ENCODE measurements around the gene CYS1.

The CYS1 gene

DNA sequence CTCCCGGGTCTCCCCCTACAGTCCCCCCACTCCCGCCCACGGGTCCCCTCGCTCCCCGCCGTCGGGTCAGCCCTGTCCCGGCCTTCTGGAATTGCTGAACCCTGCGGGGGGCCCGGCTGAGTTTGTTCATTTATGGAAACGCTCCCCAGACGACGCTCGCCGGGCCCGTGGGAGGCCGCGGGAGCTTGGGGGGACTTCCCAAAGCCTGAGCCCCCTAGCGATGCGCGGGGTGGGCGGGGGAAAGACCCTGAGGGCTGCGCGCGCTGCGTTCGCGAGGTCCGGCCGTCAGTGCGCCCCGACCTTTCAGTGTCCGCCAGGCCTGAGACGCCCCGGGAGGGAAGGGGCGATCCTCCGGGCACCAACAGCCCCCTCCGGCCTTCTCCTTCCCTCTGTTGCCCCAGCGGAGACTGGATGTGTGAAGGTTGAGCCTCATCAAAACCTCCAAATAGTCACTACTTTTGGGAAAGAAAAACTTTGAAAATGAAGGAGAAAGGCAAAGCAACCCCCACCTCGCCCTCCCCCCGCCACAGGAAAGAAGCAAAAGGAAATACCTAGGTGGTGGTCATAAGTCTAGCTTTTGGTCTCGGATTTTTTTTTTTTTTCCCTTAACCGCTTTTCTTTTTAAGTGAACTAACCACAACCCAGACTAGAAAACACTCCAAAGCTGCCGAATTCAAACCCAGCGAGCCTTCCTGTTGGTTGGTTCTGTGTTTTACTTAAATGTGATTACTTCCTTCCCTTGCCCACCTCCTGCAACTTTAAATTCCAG is 509 bp upstream of the CYS1 start:
- H3K9me3 ChIP-seq (ENCODE audit: control insufficient read depth, insufficient read depth, low read length) = no peaks in the 10 kb centered on the region
- H3K4me1 ChIP-seq (ENCODE audit: control insufficient read depth, insufficient read depth, low read length) = peaks cover 7% of the 10 kb centered on the region; the same call in 1 of the 2 replicates
- no peak overlapping the region for H3K27ac ChIP-seq (ENCODE audit: low read depth, low read length)
- H3K27me3 ChIP-seq (ENCODE audit: control insufficient read depth, insufficient read depth, low read length) = peaks cover 49% of the 10 kb centered on the region
- peak overlapping the region; percentile 49 for H3K4me3 ChIP-seq (ENCODE audit: low read depth, low read length)
- H3K36me3 ChIP-seq (ENCODE audit: control insufficient read depth, insufficient read depth, low read length) = no peaks in the 10 kb centered on the region
- H3K9ac ChIP-seq (ENCODE audit: low read depth, low read length) = no peak overlapping the region

DNA sequence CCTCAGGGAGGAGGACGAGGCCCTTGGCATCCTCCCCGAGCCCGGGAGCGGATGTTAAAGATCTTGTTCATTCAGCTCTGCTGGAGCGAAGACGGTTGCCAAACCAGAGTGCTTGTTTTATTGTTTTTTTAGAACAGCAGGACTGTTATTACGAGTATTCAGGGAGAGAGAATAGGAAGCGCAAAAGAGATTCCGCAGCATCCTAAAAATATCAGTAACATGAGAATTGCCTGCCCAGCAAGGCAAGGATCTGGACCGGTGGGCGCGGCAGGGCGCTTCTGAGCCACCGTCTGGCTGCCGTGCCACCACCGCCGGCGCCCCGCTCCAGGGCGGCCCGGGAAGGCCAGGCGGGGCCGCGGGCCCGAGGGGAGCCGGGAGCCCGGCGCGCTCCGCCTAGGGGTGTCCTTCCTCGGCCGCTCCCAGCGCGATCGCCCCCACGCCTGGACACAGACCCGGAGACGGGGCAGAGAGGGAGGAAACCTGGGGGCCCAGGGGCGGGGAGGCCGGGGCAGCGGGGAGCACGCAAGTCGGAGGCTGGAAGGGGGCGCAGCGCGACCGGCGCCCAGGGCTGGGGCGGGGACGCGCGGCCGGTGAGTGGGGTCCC is 843 bp downstream of the CYS1 start:
- Histone ChIP-seq H3K9me3 (ENCODE audit: control insufficient read depth, insufficient read depth, low read length) (no peaks in the 10 kb centered on the region), H3K27me3 (ENCODE audit: control insufficient read depth, insufficient read depth, low read length) (peaks cover 54% of the 10 kb centered on the region), H3K36me3 (ENCODE audit: control insufficient read depth, insufficient read depth, low read length) (no peaks in the 10 kb centered on the region), H3K4me1 (ENCODE audit: control insufficient read depth, insufficient read depth, low read length) (peaks cover 7% of the 10 kb centered on the region; the same call in 1 of the 2 replicates), H3K9ac (ENCODE audit: low read depth, low read length) (no peak overlapping the region), H3K27ac (ENCODE audit: low read depth, low read length) (no peak overlapping the region), H3K4me3 (ENCODE audit: low read depth, low read length) (peak overlapping the region; percentile 62)

DNA sequence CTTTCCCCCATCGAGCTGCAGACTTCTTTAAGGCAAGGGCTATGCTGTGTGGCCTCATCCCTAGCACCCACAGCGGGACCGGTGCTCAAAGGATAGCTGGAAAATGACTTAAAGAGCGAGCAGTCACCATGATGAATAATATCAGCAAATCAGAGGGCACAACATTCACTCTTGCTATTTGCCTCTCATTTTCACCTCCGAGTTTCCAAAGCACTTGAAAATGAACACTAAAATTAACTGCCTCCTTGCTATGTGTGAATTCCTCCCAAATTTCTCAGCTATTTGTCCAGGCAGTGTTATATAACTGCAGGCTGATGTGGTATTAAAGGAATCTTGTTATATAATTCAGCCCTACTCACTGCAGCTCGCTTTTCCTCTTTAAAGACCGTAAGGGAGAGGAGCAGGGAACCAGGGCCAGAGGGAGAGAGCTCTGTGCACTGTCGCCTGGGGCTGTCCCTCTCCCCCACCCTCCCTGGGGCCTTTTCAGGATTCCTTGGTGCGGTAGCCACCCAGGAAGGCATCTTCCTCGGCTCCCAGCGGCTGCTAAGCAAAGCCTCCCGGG is 1.4 kb downstream of the CYS1 start:
- peaks cover 7% of the 10 kb centered on the region for H3K4me1 ChIP-seq (ENCODE audit: control insufficient read depth, insufficient read depth, low read length)
- H3K36me3 ChIP-seq (ENCODE audit: control insufficient read depth, insufficient read depth, low read length) = no peaks in the 10 kb centered on the region
- H3K4me3 ChIP-seq (ENCODE audit: low read depth, low read length) = peak overlapping the region; percentile 62
- no peak overlapping the region for H3K9ac ChIP-seq (ENCODE audit: low read depth, low read length)
- H3K9me3 ChIP-seq (ENCODE audit: control insufficient read depth, insufficient read depth, low read length) = no peaks in the 10 kb centered on the region
- H3K27ac ChIP-seq (ENCODE audit: low read depth, low read length) = no peak overlapping the region
- H3K27me3 ChIP-seq (ENCODE audit: control insufficient read depth, insufficient read depth, low read length) = peaks cover 54% of the 10 kb centered on the region

DNA sequence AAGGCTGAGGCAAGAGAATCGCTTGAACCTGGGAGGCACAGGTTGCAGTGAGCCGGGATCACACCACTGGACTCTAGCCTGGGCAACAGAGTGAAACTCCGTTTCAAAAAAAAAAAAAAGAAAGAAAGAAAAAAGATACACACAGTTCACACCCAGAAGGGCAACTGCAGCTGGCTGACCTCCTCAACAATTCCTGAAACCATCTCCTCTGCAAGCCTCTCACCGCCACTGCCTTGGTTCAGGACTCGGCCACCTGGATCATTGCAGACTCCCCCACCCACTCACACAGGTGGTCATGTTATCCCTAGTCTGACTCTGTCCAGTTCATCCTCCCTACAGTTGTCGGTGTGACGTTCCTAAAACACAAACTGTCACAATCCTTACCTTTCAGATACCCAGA is 2.2 kb downstream of the CYS1 start:
- Histone ChIP-seq H3K36me3 (ENCODE audit: control insufficient read depth, insufficient read depth, low read length) (no peaks in the 10 kb centered on the region), H3K27ac (ENCODE audit: low read depth, low read length) (no peak overlapping the region), H3K27me3 (ENCODE audit: control insufficient read depth, insufficient read depth, low read length) (peaks cover 52% of the 10 kb centered on the region), H3K9ac (ENCODE audit: low read depth, low read length) (no peak overlapping the region), H3K4me3 (ENCODE audit: low read depth, low read length) (no peak overlapping the region), H3K4me1 (ENCODE audit: control insufficient read depth, insufficient read depth, low read length) (peaks cover 15% of the 10 kb centered on the region), H3K9me3 (ENCODE audit: control insufficient read depth, insufficient read depth, low read length) (no peaks in the 10 kb centered on the region)

DNA sequence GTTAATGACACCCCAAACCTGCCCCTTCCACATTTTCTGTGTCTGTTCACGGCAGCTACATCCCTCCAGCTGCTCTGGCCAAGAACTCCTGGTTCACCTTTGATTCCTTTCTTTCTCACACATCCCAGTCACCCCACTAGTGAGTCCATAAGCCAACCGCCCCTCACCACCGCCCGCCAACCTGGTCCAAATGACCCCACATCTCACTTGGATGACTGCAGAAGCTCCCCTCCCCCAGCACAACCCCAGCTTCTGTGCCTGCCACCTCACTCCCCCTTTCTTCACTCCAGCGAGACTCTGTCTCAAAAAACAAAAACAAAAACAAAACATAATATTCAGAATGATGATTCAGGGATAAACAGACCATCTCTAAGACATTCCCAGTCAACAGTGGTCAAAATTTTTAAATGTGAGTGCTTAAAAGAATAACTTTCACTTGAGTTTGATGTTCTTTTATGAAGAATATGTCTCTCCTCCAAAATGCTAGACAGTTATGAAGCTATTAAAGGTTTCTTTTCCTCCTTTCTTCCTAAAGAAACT is 3.2 kb downstream of the CYS1 start:
- Histone ChIP-seq H3K9me3 (ENCODE audit: control insufficient read depth, insufficient read depth, low read length) (no peaks in the 10 kb centered on the region), H3K36me3 (ENCODE audit: control insufficient read depth, insufficient read depth, low read length) (no peaks in the 10 kb centered on the region), H3K4me3 (ENCODE audit: low read depth, low read length) (no peak overlapping the region), H3K4me1 (ENCODE audit: control insufficient read depth, insufficient read depth, low read length) (peaks cover 16% of the 10 kb centered on the region), H3K9ac (ENCODE audit: low read depth, low read length) (no peak overlapping the region), H3K27ac (ENCODE audit: low read depth, low read length) (no peak overlapping the region), H3K27me3 (ENCODE audit: control insufficient read depth, insufficient read depth, low read length) (peaks cover 49% of the 10 kb centered on the region)

DNA sequence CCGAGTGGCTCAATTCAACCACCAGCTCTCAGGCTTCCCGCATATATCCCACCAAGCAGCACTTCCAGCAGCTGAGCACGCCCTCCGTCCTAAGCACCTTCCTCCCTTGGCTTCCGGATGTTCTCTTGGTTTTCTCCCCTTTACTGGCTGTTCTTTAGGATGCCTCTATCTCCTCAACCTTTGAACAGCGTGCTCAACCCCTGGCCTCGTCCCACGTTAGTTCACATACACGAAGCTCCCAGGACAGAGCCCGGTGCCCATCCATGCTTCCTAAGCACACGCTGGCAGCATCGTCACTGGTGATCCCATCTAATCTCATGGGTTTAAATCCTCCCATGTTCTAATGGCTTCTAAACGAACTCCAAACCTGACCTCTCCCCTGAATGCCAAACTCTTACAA is 3.7 kb downstream of the CYS1 start:
- Histone ChIP-seq H3K27me3 (ENCODE audit: control insufficient read depth, insufficient read depth, low read length) (peaks cover 49% of the 10 kb centered on the region), H3K9me3 (ENCODE audit: control insufficient read depth, insufficient read depth, low read length) (no peaks in the 10 kb centered on the region), H3K9ac (ENCODE audit: low read depth, low read length) (no peak overlapping the region), H3K27ac (ENCODE audit: low read depth, low read length) (no peak overlapping the region), H3K4me3 (ENCODE audit: low read depth, low read length) (no peak overlapping the region), H3K4me1 (ENCODE audit: control insufficient read depth, insufficient read depth, low read length) (peaks cover 16% of the 10 kb centered on the region), H3K36me3 (ENCODE audit: control insufficient read depth, insufficient read depth, low read length) (no peaks in the 10 kb centered on the region)

DNA sequence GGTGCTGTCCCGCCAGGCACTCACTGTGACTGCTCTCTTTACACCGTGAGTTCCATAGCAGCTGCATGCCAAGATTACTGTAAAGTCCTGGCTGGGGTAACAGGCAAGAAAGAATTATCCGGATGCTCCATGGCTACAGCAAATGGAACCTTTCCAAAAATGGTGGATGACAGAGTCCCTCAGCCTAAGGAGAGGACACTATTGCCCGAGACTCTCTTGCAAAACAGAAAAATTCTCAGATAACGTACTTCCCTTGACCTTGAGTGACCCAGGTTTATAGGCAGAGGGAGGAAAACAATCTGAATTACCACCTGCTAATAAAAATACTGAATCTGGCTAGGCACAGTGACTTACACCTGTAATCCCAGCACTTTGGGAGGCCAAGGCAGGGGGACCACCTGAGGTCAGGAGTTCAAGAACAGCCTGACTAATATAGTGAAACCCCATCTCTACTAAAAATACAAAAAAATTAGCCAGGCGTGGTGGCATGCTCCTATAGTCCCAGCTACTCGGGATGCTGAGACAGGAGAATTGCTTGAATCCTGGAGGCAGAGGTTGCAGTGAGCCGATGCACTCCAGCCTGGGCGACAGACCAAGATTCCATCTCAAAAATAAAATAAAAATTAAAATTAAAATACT is 4.5 kb downstream of the CYS1 start:
- H3K27me3 ChIP-seq (ENCODE audit: control insufficient read depth, insufficient read depth, low read length) = peaks cover 42% of the 10 kb centered on the region
- H3K9me3 ChIP-seq (ENCODE audit: control insufficient read depth, insufficient read depth, low read length) = no peaks in the 10 kb centered on the region
- H3K27ac ChIP-seq (ENCODE audit: low read depth, low read length) = no peak overlapping the region
- peaks cover 16% of the 10 kb centered on the region for H3K4me1 ChIP-seq (ENCODE audit: control insufficient read depth, insufficient read depth, low read length)
- H3K36me3 ChIP-seq (ENCODE audit: control insufficient read depth, insufficient read depth, low read length) = no peaks in the 10 kb centered on the region
- no peak overlapping the region for H3K4me3 ChIP-seq (ENCODE audit: low read depth, low read length)
- no peak overlapping the region for H3K9ac ChIP-seq (ENCODE audit: low read depth, low read length)

DNA sequence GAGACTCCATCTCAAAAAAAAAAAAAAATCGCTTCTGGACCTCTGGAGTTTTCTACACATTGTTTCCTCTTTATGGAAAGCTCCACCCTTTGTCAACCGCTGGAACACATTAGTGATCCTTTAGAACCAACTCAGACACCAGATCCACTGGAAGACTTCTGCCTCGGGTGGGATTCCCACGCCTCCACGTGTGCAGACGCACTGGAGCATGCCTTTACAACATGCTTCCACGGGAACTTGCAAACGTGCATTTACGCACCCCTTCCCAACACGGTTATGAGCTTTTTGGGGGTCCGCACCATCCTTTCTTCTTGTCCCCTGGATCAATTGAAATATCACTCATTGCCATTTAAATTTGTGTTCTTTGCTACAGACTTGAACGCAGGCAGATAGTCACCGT is 5.1 kb downstream of the CYS1 start:
- Histone ChIP-seq H3K9me3 (ENCODE audit: control insufficient read depth, insufficient read depth, low read length) (no peaks in the 10 kb centered on the region), H3K27me3 (ENCODE audit: control insufficient read depth, insufficient read depth, low read length) (peaks cover 38% of the 10 kb centered on the region), H3K27ac (ENCODE audit: low read depth, low read length) (no peak overlapping the region), H3K4me1 (ENCODE audit: control insufficient read depth, insufficient read depth, low read length) (peaks cover 16% of the 10 kb centered on the region), H3K9ac (ENCODE audit: low read depth, low read length) (no peak overlapping the region), H3K4me3 (ENCODE audit: low read depth, low read length) (no peak overlapping the region), H3K36me3 (ENCODE audit: control insufficient read depth, insufficient read depth, low read length) (no peaks in the 10 kb centered on the region)

DNA sequence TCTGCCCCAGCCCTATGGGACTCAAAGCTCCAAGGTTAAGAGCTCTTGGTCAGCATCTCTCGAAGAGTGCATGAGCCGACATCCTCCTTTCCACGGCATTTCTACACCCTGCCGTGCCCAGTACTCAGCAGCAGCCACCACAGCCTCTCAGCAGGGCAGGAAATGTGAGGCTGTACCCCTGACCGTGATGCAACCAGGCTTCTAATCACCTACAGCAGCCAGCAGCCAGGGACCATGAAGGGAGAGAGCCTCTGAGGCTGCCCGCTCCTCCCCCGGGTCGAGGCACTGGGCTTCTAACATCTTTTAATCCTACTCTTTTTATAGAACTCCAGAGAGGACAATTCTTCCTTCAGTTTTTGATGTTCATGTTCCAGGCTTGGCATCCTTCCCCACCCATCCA is 6.5 kb downstream of the CYS1 start:
- Histone ChIP-seq H3K36me3 (ENCODE audit: control insufficient read depth, insufficient read depth, low read length) (no peaks in the 10 kb centered on the region), H3K4me1 (ENCODE audit: control insufficient read depth, insufficient read depth, low read length) (peaks cover 11% of the 10 kb centered on the region), H3K27me3 (ENCODE audit: control insufficient read depth, insufficient read depth, low read length) (peaks cover 30% of the 10 kb centered on the region), H3K9ac (ENCODE audit: low read depth, low read length) (no peak overlapping the region), H3K27ac (ENCODE audit: low read depth, low read length) (no peak overlapping the region), H3K9me3 (ENCODE audit: control insufficient read depth, insufficient read depth, low read length) (no peaks in the 10 kb centered on the region), H3K4me3 (ENCODE audit: low read depth, low read length) (no peak overlapping the region)

DNA sequence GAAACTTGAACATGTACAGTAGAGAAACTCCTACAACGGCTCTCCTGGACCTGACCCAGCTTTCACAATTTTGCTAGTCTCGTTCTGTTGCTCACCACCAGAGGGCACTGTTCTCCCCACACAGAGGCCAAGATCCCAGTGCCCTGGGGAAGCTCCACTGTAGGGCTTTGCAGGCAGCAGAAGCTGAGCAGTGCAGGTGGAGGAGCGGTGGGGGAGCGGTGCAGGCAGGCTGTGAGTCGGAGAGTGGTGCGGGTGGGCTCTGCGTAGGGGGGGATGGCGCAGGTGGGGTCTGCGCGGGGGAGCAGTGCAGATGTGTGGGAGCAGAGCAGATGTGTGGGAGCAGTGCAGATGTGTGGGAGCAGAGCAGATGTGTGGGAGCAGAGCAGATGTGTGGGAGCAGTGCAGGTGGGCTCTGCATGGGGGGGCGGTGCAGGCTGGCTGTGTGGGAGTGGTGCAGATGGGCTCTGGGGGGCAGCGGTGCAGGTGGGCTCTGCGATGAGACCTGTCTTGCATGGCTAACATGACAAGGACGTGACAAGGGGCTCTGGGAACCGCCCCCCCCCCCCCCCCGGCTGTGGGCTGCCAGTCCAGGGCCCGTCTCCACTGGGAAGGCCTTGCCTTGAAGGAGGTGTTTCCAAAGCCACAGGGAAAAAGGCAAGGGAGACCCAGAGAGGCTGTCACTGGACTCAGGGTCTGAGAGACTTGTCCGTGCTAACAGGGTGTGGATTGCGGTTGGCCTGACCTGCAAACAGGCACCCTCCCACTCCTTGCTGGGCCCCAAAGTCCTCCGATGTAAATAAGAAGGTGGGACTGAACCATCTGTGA is 7.3 kb downstream of the CYS1 start:
- H3K27ac ChIP-seq (ENCODE audit: low read depth, low read length) = no peak overlapping the region
- no peaks in the 10 kb centered on the region for H3K36me3 ChIP-seq (ENCODE audit: control insufficient read depth, insufficient read depth, low read length)
- peaks cover 9% of the 10 kb centered on the region for H3K4me1 ChIP-seq (ENCODE audit: control insufficient read depth, insufficient read depth, low read length)
- no peak overlapping the region for H3K9ac ChIP-seq (ENCODE audit: low read depth, low read length)
- peaks cover 22% of the 10 kb centered on the region for H3K27me3 ChIP-seq (ENCODE audit: control insufficient read depth, insufficient read depth, low read length)
- no peaks in the 10 kb centered on the region for H3K9me3 ChIP-seq (ENCODE audit: control insufficient read depth, insufficient read depth, low read length)
- no peak overlapping the region for H3K4me3 ChIP-seq (ENCODE audit: low read depth, low read length)

Measured in HUES48 (cell line).